Ishikawa (cell line): ENCODE measurements around the gene SIGLEC12.

ENCODE experiments used
- CEBPB ChIP-seq: IDR thresholded peaks from 2 replicates; pipeline ENCODE4 v1.6.1; 2012
- CREB1 ChIP-seq: IDR thresholded peaks from 2 replicates; pipeline ENCODE4 v1.6.1; 2012; ENCODE audit warnings: low read depth
- EGR1 ChIP-seq: IDR thresholded peaks from 2 replicates; pipeline ENCODE4 v1.6.1; 2012
- EP300 ChIP-seq: IDR thresholded peaks from 2 replicates; pipeline ENCODE4 v1.6.1; 2012; ENCODE audit warnings: borderline replicate concordance
- FOXM1 ChIP-seq: IDR thresholded peaks from 2 replicates; pipeline ENCODE4 v1.6.1; 2012; ENCODE audit warnings: low read depth, borderline replicate concordance
- NFIC ChIP-seq: IDR thresholded peaks from 2 replicates; pipeline ENCODE4 v1.6.1; 2012
- RAD21 ChIP-seq: IDR thresholded peaks from 2 replicates; pipeline ENCODE4 v1.6.1; 2012; ENCODE audit warnings: low read depth
- TAF1 ChIP-seq: IDR thresholded peaks from 2 replicates; pipeline ENCODE4 v1.6.1; 2012; ENCODE audit warnings: low read depth, mild to moderate bottlenecking
- TCF12 ChIP-seq: IDR thresholded peaks from 2 replicates; pipeline ENCODE4 v1.6.1; 2012; ENCODE audit warnings: low read depth
- TEAD4 ChIP-seq: IDR thresholded peaks from 2 replicates; pipeline ENCODE4 v1.6.1; 2012
- YY1 ChIP-seq: IDR thresholded peaks from 2 replicates; pipeline ENCODE4 v1.6.1; 2012; ENCODE audit warnings: low read depth
- ZBTB7A ChIP-seq: IDR thresholded peaks from 2 replicates; pipeline ENCODE4 v1.6.1; 2012; ENCODE audit warnings: low read depth
- TF ChIP-seq, protein P1 (sequence below): IDR thresholded peaks from 2 replicates; pipeline ENCODE4 v1.6.1; 2012; ENCODE audit warnings: low read depth, mild to moderate bottlenecking
- TF ChIP-seq, protein P2 (sequence below): IDR thresholded peaks from 2 replicates; pipeline ENCODE4 v1.6.1; 2012
- TF ChIP-seq, protein P3 (sequence below): IDR thresholded peaks from 2 replicates; pipeline ENCODE4 v1.6.1; 2012

The SIGLEC12 gene

GRCh38 chr19:51480590-51480989 is 21.0 kb downstream of the SIGLEC12 start:
- TF ChIP-seq NFIC (no peak), CEBPB (no peak), EGR1 (no peak), EP300 (no peak), TAF1 (no peak), RAD21 (no peak), TCF12 (no peak), ZBTB7A (no peak), TEAD4 (peak; percentile 29; the same call in 1 of the 2 replicates), YY1 (no peak), FOXM1 (no peak), CREB1 (no peak)
- TF ChIP-seq, protein P1, sequence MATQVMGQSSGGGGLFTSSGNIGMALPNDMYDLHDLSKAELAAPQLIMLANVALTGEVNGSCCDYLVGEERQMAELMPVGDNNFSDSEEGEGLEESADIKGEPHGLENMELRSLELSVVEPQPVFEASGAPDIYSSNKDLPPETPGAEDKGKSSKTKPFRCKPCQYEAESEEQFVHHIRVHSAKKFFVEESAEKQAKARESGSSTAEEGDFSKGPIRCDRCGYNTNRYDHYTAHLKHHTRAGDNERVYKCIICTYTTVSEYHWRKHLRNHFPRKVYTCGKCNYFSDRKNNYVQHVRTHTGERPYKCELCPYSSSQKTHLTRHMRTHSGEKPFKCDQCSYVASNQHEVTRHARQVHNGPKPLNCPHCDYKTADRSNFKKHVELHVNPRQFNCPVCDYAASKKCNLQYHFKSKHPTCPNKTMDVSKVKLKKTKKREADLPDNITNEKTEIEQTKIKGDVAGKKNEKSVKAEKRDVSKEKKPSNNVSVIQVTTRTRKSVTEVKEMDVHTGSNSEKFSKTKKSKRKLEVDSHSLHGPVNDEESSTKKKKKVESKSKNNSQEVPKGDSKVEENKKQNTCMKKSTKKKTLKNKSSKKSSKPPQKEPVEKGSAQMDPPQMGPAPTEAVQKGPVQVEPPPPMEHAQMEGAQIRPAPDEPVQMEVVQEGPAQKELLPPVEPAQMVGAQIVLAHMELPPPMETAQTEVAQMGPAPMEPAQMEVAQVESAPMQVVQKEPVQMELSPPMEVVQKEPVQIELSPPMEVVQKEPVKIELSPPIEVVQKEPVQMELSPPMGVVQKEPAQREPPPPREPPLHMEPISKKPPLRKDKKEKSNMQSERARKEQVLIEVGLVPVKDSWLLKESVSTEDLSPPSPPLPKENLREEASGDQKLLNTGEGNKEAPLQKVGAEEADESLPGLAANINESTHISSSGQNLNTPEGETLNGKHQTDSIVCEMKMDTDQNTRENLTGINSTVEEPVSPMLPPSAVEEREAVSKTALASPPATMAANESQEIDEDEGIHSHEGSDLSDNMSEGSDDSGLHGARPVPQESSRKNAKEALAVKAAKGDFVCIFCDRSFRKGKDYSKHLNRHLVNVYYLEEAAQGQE, result peak; percentile 93
- TF ChIP-seq, protein P2, sequence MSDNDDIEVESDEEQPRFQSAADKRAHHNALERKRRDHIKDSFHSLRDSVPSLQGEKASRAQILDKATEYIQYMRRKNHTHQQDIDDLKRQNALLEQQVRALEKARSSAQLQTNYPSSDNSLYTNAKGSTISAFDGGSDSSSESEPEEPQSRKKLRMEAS, result no peak
- TF ChIP-seq, protein P3, sequence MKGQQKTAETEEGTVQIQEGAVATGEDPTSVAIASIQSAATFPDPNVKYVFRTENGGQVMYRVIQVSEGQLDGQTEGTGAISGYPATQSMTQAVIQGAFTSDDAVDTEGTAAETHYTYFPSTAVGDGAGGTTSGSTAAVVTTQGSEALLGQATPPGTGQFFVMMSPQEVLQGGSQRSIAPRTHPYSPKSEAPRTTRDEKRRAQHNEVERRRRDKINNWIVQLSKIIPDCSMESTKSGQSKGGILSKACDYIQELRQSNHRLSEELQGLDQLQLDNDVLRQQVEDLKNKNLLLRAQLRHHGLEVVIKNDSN, result no peak

DNA sequence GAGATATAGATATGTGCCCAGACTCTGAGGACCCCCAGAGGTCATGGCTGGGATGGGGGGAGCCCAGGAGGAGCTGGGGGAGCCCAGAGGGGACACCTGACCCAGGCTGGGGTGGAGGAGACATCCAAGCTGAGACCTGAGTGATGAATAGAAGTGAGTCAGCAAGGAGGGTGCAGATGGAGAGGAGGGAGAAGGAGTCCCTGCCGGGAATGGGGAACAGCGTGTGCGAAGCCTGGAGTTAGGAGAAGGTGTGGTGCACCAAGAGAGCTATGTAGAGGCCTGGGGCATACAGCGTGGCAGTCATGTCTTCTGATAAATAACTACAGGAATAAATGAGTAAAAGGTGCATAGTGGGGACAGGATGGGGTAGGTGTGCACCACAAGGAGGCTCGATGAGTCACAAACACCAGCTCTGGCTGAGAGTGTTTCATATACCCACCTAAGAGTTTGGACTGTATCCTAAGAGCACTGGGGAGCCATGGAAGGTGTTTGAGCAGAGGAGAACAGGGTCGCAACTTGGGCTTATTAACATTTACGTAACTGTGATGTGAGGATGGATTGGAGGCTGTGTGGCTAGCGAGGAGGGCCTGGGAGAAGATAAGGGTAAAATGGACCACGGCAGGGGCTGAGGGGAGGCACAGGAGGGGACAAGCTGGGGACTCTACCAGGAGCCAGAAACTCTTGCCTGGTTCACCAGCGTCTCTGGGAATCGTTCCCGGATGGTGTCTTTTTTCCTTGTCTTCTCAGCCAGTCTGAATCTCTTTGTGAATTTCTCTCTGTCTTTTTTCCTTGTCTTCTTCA is 21.9 kb downstream of the SIGLEC12 start:
- TF ChIP-seq, protein P3, result no peak
- TF ChIP-seq YY1, result no peak
- TF ChIP-seq EGR1, result no peak
- no peak for TF ChIP-seq TEAD4
- TF ChIP-seq NFIC, result no peak
- no peak for TF ChIP-seq EP300
- no peak for TF ChIP-seq CEBPB
- no peak for TF ChIP-seq CREB1
- no peak for TF ChIP-seq TCF12
- TF ChIP-seq, protein P2, result no peak
- TF ChIP-seq RAD21, result no peak
- no peak for TF ChIP-seq FOXM1
- TF ChIP-seq TAF1, result no peak
- TF ChIP-seq, protein P1, result no peak
- no peak for TF ChIP-seq ZBTB7A

- TF ChIP-seq, protein P2, result no peak
- TF ChIP-seq, protein P1, result no peak
- TF ChIP-seq CEBPB (no peak), YY1 (no peak), TEAD4 (no peak), CREB1 (no peak), EGR1 (no peak)
Measured at GRCh38 chr19:51478381-51479234, 23.0 kb downstream of the SIGLEC12 start, which contains the start of gene CEACAM18. CEACAM18 (plus strand) TSS chr19:51478539.

DNA sequence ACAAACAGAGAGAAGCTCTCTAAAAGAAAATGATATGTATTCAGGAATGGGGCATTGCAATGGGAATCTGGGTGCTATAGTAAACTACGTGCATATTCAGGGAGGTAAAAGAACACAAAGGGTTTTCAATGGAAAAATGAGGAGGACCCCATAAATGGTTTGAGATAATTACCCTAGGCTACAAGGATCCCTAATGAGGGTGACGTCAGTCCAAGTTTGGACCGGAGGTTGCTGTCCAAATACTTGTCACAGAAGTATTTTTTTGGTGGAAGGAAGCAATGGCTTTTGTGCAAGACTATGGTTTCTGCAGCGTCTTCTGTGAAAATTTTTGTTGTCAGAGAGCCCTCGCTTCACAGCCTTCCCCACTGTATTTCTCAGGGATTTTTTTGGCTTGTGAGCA is 24.3 kb downstream of the SIGLEC12 start:
- no peak for TF ChIP-seq CEBPB
- TF ChIP-seq, protein P1, result peak; percentile 54
